OCI-LY7 (cell line): ENCODE measurements around the gene FLT3. TPM values are rescaled to one million over a fixed set of nuclear protein-coding genes. Genes with fewer than 3 reads are reported as not detected.

Source experiments
- BruUV-seq: library from RNA; stranded (reverse); fragments of 400-500 nt; replicated peaks from 2 replicates; lab custom pipeline; 2021; lab: Mats Ljungman, UMichigan
- CTCF ChIA-PET: fragments of 300-600 bp; sonication (Branson Sonifier 250); formaldehyde crosslinking; loops from one replicate; lab custom pipeline; 2022; ENCODE audit warnings: antibody characterized with exemption; ENCODE audit not compliant: unreplicated experiment; lab: Charles Lee
- POLR2A ChIA-PET: fragments of 300-600 bp; sonication (Branson Sonifier 250); formaldehyde crosslinking; loops from one replicate; lab custom pipeline; 2022; ENCODE audit warnings: antibody characterized with exemption; lab: Charles Lee
- DNase-seq: peaks from one replicate; pipeline ENCODE4 v3.0.0-alpha.2; 2015; ENCODE audit warnings: low spot score
- H2AFZ ChIP-seq: fragments of 200-600 bp; sonication (generic), shearing (Covaris generic); 2 replicates; pipeline ENCODE4 v1.6.1; 2014; ENCODE audit warnings: mild to moderate bottlenecking, antibody characterized with exemption, low read length, moderate library complexity
- H3K27ac ChIP-seq: fragments of 200-600 bp; sonication (generic); 2 replicates; pipeline ENCODE4 v1.5.1; 2014; ENCODE audit warnings: mixed run types, low read depth, mild to moderate bottlenecking, moderate library complexity, low read length, inconsistent platforms; ENCODE audit not compliant: poor library complexity, severe bottlenecking
- H3K36me3 ChIP-seq: fragments of 200-600 bp; sonication (generic); 2 replicates; pipeline ENCODE4 v1.6.1; 2014; ENCODE audit warnings: mild to moderate bottlenecking, antibody characterized with exemption, low read length, moderate library complexity, mixed read lengths; ENCODE audit not compliant: insufficient read depth
- H3K4me1 ChIP-seq: fragments of 200-600 bp; sonication (generic); 2 replicates; pipeline ENCODE4 v1.5.1; 2014; ENCODE audit warnings: mild to moderate bottlenecking, low read length; ENCODE audit not compliant: insufficient read depth, poor library complexity, severe bottlenecking
- H3K4me2 ChIP-seq: fragments of 200-600 bp; sonication (generic); 2 replicates; pipeline ENCODE4 v1.6.1; 2014; ENCODE audit warnings: mild to moderate bottlenecking, low read length
- H3K4me3 ChIP-seq: fragments of 200-600 bp; sonication (generic); 2 replicates; pipeline ENCODE4 v1.5.1; 2014; ENCODE audit warnings: mild to moderate bottlenecking, low read depth, low read length; ENCODE audit not compliant: poor library complexity, severe bottlenecking
- H3K79me2 ChIP-seq: fragments of 200-600 bp; sonication (generic); 2 replicates; pipeline ENCODE4 v1.6.1; 2016; ENCODE audit warnings: low read depth, mild to moderate bottlenecking, low read length, moderate library complexity, mixed read lengths; ENCODE audit not compliant: insufficient read depth
- H3K9me2 ChIP-seq: fragments of 200-600 bp; sonication (generic); 2 replicates; pipeline ENCODE4 v1.6.1; 2016; ENCODE audit warnings: mild to moderate bottlenecking, low read length, mixed read lengths; ENCODE audit not compliant: insufficient read depth
- H3K9me3 ChIP-seq: fragments of 200-600 bp; sonication (generic); 2 replicates; pipeline ENCODE4 v1.6.1; 2014; ENCODE audit warnings: mild to moderate bottlenecking, mixed run types, low read length, mixed read lengths
- H4K20me1 ChIP-seq: fragments of 200-600 bp; sonication (generic); 2 replicates; pipeline ENCODE4 v1.6.1; 2014; ENCODE audit warnings: mild to moderate bottlenecking, antibody characterized with exemption, low read length, moderate library complexity, mixed read lengths; ENCODE audit not compliant: insufficient read depth
- EZH2phosphoT487 ChIP-seq: fragments of 200-600 bp; sonication (generic); IDR thresholded peaks from 2 replicates; pipeline ENCODE4 v1.6.1; 2018; ENCODE audit warnings: low read depth, borderline replicate concordance, mild to moderate bottlenecking, mixed run types, antibody characterized with exemption, low read length, moderate library complexity, mixed read lengths
- intact Hi-C: fragments of 100-400 bp; cut with micrococcal nuclease; formaldehyde crosslinking; loops from one replicate; pipeline ENCODE4 v1.10.0; 2022; ENCODE audit not compliant: unreplicated experiment
- total RNA-seq, 2 experiments: library from RNA; depleted of rRNA in 1 of 2; stranded (reverse); fragments of >200 nt in 1 of 2; shearing (Covaris generic) in 1 of 2; gene quantifications; 2 replicates each; pipeline ENCODE4 v1.2.3, GENCODE V29; 2014 to 2022
- TF ChIP-seq, protein P1 (sequence below): fragments of 200-600 bp; sonication (generic); conservative IDR thresholded peaks from 2 replicates; pipeline ENCODE4 v1.5.1; 2014; ENCODE audit warnings: mild to moderate bottlenecking, antibody characterized with exemption, low read length, moderate library complexity, mixed read lengths

Gene FLT3
- total RNA-seq, 2 experiments from 2014 or later = not detected

DNA sequence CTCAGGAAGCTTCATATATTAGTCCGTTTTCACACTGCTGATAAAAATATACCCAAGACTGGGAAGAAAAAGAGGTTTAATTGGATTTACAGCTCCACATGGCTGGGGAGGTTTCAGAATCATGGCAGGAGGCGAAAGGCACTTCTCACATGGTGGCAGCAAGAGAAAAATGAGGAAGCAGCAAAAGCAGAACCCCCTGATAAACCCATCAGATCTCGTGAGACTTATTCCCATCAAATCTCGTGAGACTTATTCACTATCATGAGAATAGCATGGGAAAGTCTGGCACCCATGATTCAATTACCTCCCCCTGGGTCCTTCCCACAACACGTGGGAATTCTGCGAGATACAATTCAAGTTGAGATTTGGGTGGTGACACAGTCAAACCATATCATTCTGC lies 23.1 kb downstream of the FLT3 start:
- CTCF ChIA-PET = no interaction called here
- Histone ChIP-seq H3K4me1 (no peaks in the 10 kb centered on the region), H3K79me2 (no peaks in the 10 kb centered on the region), H3K9me2 (no peaks in the 10 kb centered on the region), H3K4me3 (no peak overlapping the region), H3K36me3 (no peaks in the 10 kb centered on the region), H4K20me1 (no peaks in the 10 kb centered on the region), H3K9me3 (no peaks in the 10 kb centered on the region), H3K4me2 (no peak overlapping the region), H3K27ac (no peak overlapping the region), H2AFZ (no peak overlapping the region)
- no peak for DNase-seq
- TF ChIP-seq, protein P1, sequence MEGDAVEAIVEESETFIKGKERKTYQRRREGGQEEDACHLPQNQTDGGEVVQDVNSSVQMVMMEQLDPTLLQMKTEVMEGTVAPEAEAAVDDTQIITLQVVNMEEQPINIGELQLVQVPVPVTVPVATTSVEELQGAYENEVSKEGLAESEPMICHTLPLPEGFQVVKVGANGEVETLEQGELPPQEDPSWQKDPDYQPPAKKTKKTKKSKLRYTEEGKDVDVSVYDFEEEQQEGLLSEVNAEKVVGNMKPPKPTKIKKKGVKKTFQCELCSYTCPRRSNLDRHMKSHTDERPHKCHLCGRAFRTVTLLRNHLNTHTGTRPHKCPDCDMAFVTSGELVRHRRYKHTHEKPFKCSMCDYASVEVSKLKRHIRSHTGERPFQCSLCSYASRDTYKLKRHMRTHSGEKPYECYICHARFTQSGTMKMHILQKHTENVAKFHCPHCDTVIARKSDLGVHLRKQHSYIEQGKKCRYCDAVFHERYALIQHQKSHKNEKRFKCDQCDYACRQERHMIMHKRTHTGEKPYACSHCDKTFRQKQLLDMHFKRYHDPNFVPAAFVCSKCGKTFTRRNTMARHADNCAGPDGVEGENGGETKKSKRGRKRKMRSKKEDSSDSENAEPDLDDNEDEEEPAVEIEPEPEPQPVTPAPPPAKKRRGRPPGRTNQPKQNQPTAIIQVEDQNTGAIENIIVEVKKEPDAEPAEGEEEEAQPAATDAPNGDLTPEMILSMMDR = no peak
- TF ChIP-seq EZH2phosphoT487 = no peak
- intact Hi-C loops = no loop called here
- POLR2A ChIA-PET = interaction anchor here (1.3 kb wide), 1 partner anchor 9 kb away, joined by 3 read pairs; no protein-coding TSS in a partner anchor
- no TSS peak for BruUV-seq

DNA sequence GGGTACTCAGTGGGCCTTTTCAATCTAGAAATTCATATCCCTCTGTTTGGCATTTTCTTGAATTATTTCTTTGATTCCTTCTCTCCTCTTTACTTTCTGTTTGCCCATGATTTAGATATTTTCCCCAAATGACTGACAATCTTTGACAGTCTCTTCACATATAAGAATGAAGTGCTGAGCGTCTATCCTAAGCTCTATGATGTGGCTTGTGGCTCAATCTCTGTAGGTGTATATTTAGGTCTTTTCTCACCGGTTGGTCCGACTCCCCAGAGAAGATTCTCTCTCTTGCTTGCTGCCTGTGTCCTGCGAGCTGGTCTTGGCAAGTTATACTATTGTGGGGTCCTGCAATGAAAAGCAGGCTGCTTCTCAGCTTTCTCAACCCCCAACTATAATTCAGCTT lies 29.0 kb downstream of the FLT3 start:
- H3K4me3 ChIP-seq = no peak overlapping the region
- no peaks in the 10 kb centered on the region for H3K9me3 ChIP-seq
- TF ChIP-seq EZH2phosphoT487 = no peak
- TF ChIP-seq, protein P1 = no peak
- H3K4me1 ChIP-seq = no peaks in the 10 kb centered on the region
- no peaks in the 10 kb centered on the region for H3K36me3 ChIP-seq
- CTCF ChIA-PET = no interaction called here
- no peak overlapping the region for H3K4me2 ChIP-seq
- H3K9me2 ChIP-seq = no peaks in the 10 kb centered on the region
- no peak for DNase-seq
- no peak overlapping the region for H3K27ac ChIP-seq
- H2AFZ ChIP-seq = no peak overlapping the region
- intact Hi-C loops = no loop called here
- H3K79me2 ChIP-seq = no peaks in the 10 kb centered on the region
- no peaks in the 10 kb centered on the region for H4K20me1 ChIP-seq
- POLR2A ChIA-PET = no interaction called here
- BruUV-seq = no TSS peak

DNA sequence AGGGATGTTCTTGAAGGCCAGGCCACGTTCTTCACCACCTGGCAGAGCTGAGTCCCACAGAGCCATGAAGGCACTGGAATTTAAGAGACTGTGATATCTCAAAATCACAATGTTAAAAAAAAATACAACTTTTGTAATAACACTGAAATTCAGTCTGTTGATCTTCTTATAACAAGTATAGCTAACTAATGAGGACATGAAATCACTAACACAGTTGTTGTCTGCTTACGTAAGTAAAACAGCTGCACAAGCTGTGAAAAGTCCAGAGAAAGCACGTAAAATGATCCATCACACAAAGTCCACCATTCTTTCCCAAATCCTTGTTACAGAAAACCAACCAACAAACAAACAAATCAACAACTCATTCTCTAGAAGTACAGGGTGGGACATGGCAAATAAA lies 32.9 kb downstream of the FLT3 start:
- Histone ChIP-seq H3K4me2 (no peak overlapping the region), H3K9me3 (no peaks in the 10 kb centered on the region), H4K20me1 (no peaks in the 10 kb centered on the region), H3K27ac (no peak overlapping the region), H2AFZ (no peak overlapping the region), H3K4me3 (no peak overlapping the region), H3K36me3 (no peaks in the 10 kb centered on the region), H3K4me1 (no peaks in the 10 kb centered on the region), H3K9me2 (no peaks in the 10 kb centered on the region), H3K79me2 (no peaks in the 10 kb centered on the region)
- no peak for TF ChIP-seq EZH2phosphoT487
- ChIA-PET CTCF (no interaction called here), POLR2A (interaction anchor here (0.6 to 1.0 kb wide), 2 partner anchors 127 to 294 kb away, joined by 3 read pairs; no protein-coding TSS in a partner anchor)
- no TSS peak for BruUV-seq
- intact Hi-C loops = loop anchor here (10.0 kb wide), 1 partner anchor 727 kb away; no protein-coding TSS in a partner anchor
- DNase-seq = no peak
